ENCODE measurements around the gene ST6GALNAC4.

- TF ChIP-seq TAF1 (IDR thresholded peaks at IDR 0.05; ENCODE audit: borderline replicate concordance, insufficient read depth, low read length) (no peak), REST (IDR thresholded peaks at IDR 0.05; ENCODE audit: insufficient read depth in 1 of 2, low read depth in 2 of 2, low read length in 2 of 2) (no peak), SIN3A (IDR thresholded peaks at IDR 0.05; ENCODE audit: borderline replicate concordance, insufficient read depth, low read length) (no peak)
These were observed 18.3 kb downstream of the ST6GALNAC4 start for GRCh38 chr9:127898433-127899127.

All from PFSK-1 (cell line).